A204.1 (cell line): ENCODE measurements around the gene C3.

Experiments
- FAIRE-seq: peaks from 2 replicates; lab custom pipeline; 2012; peaks lifted over from hg19 to GRCh38; lab: Jason Lieb, UNC

The C3 gene

GRCh38 chr19:6730941-6731670 is 10.7 kb upstream of the C3 start:
- no peak for FAIRE-seq

- FAIRE-seq, result no peak
Measured at GRCh38 chr19:6730153-6730804, 9.8 kb upstream of the C3 start.

GRCh38 chr19:6729573-6730152 is 9.2 kb upstream of the C3 start:
- no peak for FAIRE-seq

DNA sequence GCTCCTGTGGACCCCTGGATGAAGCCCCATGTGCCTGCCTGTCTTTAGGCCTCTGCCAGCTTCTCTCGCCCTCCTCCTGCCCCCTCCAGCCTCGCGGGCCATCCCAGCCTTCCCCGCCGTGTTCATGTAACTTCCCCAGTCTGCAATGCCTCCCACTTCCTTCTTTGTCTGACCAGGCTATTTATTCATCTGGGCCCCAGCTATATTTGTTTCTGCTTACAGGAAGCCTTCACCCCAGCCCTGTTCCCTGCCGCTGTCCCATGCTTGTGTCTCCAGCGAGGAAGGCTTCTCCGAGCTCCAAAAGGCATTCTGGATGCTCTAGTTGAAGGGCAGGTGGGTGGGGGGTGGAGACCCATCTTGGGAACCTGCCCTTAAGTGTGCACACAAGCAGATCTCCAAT is 7.9 kb upstream of the C3 start:
- no peak for FAIRE-seq

- no peak for FAIRE-seq
Measured at GRCh38 chr19:6725513-6726231, 5.2 kb upstream of the C3 start.

GRCh38 chr19:6724631-6725492 is 4.4 kb upstream of the C3 start:
- FAIRE-seq, result no peak

DNA sequence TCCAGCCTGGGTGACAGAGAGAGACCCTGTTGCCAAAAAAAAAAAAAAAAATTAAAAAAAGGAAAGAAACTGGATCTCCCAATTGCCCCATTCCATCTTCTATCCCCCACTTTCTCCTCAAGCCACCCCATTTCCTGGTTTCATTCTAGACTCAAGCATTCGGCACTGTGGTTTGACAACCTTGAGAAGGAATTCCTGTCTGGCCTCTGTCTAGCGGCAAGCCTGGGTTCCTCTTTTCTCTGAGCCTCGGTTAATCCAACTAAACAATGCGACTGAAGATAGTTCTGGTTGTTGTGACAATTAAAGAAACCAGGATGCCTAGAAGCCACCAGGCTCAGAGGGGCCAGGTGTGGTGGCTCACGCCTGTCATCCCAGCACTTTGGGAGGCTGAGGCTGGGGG is 3.3 kb upstream of the C3 start:
- FAIRE-seq, result no peak

GRCh38 chr19:6723108-6723618 is 2.7 kb upstream of the C3 start:
- FAIRE-seq, result no peak

GRCh38 chr19:6721773-6722172 is 1.3 kb upstream of the C3 start:
- FAIRE-seq, result no peak

DNA sequence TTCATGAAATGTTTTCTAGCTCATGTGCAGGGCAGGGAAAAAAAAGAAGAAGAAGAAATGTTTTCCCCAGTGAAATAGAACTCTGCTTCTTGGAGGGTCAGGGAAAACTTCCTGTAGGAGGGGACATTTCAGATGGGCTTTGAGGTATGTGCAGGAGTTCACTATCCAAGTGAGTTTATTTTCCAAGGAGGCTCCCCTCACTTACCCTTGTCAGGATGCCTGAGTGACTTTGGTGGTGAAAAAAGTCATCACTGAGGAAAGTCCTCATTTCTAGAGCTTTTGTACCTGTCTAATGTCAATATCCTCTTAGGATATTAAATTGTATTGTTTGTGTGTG is 656 bp upstream of the C3 start:
- FAIRE-seq, result no peak

GRCh38 chr19:6719992-6720368 is 470 bp downstream of the C3 start:
- FAIRE-seq, result no peak

GRCh38 chr19:6719540-6719861 is 949 bp downstream of the C3 start:
- no peak for FAIRE-seq

DNA sequence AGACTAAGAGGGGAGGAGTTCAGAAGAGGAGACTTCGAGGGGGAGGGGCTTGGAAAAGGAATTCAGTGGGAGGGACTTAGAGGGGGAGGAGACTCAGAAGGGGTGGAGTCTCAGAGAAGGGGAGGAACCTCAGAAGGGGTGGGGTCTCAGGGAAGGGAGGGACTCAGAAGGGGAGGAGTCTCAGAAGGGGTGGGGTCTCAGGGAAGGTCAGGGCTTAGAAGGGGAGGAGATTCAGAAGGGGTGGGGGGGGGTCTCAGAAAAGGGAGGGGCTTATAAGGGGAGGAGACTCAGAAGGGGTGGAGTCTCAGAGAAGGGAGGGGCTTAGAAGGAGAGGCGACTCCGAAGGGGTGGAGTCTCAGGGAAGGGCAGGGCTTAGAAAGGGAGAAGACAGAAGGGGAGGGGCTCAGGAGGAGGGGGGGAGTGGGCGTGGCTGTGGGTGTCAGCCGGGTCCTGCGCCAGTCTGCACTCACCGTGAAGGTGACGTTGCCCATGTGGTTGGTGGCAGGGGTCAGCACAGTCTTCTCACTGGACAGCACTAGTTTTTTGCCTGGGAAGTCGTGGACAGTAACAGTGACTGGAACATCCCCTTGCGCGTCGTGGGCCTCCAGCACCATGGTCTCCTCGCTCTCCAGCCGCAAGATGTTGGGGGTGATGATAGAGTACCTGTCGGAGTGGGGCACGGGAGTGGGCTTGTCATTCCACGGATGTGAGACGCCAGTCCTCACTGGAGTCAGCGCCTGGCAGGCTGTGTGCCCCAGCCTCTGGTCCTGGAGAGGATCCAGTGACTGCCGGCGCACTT is 1.5 kb downstream of the C3 start:
- no peak for FAIRE-seq

- no peak for FAIRE-seq
Measured at GRCh38 chr19:6718111-6718740, 2.2 kb downstream of the C3 start.

GRCh38 chr19:6717441-6717971 is 2.9 kb downstream of the C3 start:
- no peak for FAIRE-seq

GRCh38 chr19:6717036-6717435 is 3.4 kb downstream of the C3 start:
- FAIRE-seq, result no peak

DNA sequence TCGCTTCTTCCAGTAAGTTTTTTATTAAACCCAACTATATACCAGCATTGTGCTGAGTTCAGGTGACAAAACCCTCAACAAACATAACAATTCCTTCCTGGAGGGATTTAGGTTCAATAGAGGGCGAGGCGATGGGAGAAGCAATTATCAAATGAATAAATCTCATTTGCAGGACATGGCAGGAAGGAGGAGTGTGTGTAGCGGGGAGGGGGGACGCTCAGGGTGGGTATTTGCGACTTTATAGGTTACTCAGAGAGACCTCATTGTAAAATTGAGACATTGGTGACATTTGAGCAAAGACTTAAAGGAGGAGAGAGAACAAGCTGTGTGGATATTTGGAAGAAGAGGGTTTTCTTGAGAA is 3.9 kb downstream of the C3 start:
- no peak for FAIRE-seq

DNA sequence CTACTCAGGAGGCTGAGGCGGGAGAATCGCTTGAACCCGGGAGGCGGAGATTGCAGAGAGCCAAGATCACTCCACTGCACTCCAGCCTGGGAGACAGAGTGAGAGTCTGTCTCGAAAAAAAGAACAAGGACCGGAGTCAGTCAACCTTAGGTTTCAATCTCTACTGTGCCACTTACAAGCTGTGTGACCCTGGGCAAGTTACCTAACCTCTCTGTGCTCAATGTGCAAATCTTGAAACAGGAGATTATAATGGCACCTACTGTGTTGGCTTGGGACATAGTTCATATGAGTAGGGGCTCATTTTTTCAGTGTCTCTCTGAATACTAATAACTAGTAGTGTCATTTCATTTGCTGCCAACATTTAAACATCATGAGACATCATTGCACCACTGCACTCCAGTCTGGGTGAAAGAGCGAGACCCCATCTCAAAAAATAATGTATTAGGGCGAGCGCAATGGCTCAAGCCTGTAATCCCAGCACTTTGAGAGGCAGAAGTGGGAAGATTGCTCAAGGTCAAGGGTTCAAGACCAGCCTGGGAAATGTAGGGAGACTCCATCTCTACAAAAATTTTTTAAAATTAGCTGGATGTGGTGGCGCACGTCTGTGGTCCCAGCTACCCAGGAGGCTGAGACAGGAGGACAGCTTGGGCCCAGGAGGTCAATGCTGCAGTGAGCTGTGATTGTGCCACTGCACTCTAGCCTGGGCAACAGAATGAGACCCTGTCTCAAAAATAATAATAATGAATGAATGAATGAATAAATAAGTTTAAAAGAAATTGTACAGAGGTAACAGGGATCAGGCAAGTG is 5.5 kb downstream of the C3 start:
- no peak for FAIRE-seq

GRCh38 chr19:6713773-6714692 is 6.4 kb downstream of the C3 start:
- FAIRE-seq, result no peak
